ENCODE results near the gene CCDC71. TPM values are rescaled to one million over a fixed set of nuclear protein-coding genes. Genes with fewer than 3 reads are reported as not detected.

The CCDC71 gene
- total and polyA plus RNA-seq, 2 donors = 10.3 to 25.6 TPM

DNA sequence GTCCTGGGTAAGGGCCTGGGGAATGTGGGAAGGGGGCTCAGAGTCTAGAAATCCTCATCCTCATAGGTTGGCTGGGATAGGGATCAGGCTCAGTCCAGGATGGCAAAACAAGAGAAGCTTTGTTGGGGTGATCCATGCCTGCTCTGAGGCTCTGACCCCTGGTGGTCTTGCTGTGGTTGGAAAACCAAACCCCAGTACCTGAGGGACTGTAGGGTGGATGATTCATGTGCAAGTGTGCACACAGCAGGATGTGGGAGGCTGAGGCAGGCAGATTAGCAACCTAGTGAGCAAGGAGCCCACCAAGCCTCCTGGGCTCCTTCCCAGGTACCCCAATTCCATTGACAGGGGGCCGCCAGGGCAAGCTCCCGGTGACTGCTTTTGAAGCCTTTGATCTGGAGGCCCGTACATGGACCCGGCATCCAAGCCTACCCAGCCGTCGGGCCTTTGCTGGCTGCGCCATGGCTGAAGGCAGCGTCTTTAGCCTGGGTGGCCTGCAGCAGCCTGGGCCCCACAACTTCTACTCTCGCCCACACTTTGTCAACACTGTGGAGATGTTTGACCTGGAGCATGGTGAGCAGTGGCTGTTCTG, 8.4 kb upstream of the CCDC71 start:
- no peak for DNase-seq (ENCODE audit: extremely low spot score)
- 86% methylated on average over 9 of the region's 9 CpGs for WGBS
- Histone ChIP-seq H3K4me3 (ENCODE audit: low read depth, low read length) (no peak overlapping the region), H3K27ac (ENCODE audit: low read depth) (no peak overlapping the region), H3K36me3 (ENCODE audit: insufficient read depth) (no peaks in the 10 kb centered on the region), H3K4me1 (ENCODE audit: insufficient read depth) (no peaks in the 10 kb centered on the region)

DNA sequence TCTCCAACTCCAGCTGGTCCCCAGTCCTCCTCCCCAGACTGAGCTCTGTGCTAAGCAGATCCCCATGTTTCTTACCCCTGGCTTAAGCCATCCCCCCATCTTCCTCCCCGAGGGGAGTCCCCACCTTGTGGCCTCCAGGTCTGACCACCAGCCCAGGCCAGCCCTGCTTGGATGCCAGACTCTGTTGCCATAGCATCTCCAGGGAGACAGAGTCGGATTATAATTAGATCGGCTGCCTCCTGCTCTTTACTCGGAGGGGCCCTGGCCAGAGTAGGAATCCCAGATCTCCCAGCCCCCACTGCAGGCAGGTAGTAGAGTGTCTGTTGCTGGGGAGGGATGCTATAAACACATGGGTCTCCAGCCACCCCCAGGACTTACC, 7.7 kb upstream of the CCDC71 start:
- 18% methylated on average over 4 of the region's 4 CpGs for WGBS
- H3K27ac ChIP-seq (ENCODE audit: low read depth) = no peak overlapping the region
- H3K4me3 ChIP-seq (ENCODE audit: low read depth, low read length) = no peak overlapping the region
- no peaks in the 10 kb centered on the region for H3K36me3 ChIP-seq (ENCODE audit: insufficient read depth)
- DNase-seq (ENCODE audit: extremely low spot score) = peak; percentile 28
- H3K4me1 ChIP-seq (ENCODE audit: insufficient read depth) = no peaks in the 10 kb centered on the region

DNA sequence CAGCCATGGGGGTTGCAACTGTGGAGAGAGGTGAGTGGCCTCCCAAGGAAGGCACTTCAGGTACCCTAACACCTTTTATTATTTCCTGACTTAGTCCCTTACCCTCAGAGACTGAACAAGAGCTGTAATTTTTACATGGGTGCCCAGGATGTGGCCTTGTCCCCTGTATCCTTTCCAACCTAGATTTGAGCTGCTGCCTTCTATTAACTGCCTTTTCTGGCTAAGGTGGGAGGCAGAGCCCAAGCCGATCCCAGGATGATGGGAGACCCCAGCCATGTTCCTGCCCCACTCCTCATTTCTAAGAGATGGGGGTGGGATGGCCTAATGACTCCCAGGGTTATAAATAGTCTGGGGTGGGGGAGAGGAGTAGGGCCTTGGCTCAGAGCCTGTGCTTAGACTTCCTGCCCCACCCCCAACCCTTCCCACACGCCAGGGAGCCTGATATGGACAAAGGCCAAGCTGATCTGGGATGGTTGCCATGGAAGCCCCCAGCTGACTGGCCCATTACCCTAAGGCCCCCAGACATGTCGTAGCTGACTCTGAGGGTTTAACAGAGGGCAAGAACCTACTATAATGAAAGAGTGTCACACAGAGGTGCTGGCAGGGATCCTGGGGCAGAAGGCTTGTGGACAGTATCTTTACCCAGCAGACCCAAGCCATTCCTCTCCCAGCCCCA, 7.1 kb upstream of the CCDC71 start:
- Histone ChIP-seq H3K27ac (ENCODE audit: low read depth) (no peak overlapping the region), H3K4me1 (ENCODE audit: insufficient read depth) (no peaks in the 10 kb centered on the region), H3K36me3 (ENCODE audit: insufficient read depth) (no peaks in the 10 kb centered on the region), H3K4me3 (ENCODE audit: low read depth, low read length) (no peak overlapping the region)
- DNase-seq (ENCODE audit: extremely low spot score) = peak; percentile 69
- WGBS = 6% methylated on average over 3 of the region's 3 CpGs

- Histone ChIP-seq H3K27ac (ENCODE audit: low read depth) (peak overlapping the region; percentile 28), H3K4me3 (ENCODE audit: low read depth, low read length) (peak overlapping the region; percentile 66), H3K4me1 (ENCODE audit: insufficient read depth) (no peaks in the 10 kb centered on the region), H3K36me3 (ENCODE audit: insufficient read depth) (no peaks in the 10 kb centered on the region)
- WGBS = 31% methylated on average over 7 of the region's 7 CpGs
- DNase-seq (ENCODE audit: extremely low spot score) = no peak
These were observed 6.5 kb upstream of the CCDC71 start for GRCh38 chr3:49172551-49173041.

DNA sequence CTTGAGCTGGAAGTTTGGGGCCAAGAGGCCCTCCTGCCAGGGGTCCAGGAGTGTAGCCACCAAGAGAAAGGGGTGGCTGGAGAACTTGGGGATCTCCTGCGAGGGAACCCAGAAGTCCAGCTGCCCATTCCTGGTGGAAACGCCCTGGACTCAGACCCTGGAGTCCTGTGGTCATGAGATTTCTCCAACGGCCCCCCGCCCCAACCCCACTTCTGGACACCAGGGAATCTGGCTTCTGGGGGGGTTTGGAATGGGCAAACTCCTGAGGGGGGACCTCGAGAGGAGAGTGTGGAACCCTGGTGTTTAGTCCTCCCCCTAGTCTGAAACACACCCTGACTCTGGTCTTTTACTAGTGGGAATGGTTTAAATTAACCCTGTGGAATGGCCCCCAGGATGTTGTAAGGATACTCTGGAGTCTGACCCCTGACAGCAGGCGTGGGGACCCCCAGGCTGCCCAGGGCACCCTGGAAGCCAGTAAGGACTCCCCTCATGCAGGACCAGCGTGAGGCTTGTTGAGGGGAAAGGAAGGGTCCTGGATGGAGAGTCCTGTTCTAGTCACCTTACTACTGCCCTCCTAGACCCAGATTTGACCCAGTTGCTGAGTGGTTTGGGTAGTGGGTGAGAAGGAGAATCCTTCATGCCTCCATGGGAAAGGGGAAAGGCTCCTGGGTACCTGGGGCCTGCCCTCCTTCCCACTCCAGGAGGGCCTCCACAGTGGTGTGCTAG, 5.8 kb upstream of the CCDC71 start:
- H3K36me3 ChIP-seq (ENCODE audit: insufficient read depth) = no peaks in the 10 kb centered on the region
- H3K27ac ChIP-seq (ENCODE audit: low read depth) = peak overlapping the region; percentile 77
- WGBS = 9% methylated on average over 7 of the region's 7 CpGs
- no peaks in the 10 kb centered on the region for H3K4me1 ChIP-seq (ENCODE audit: insufficient read depth)
- no peak for DNase-seq (ENCODE audit: extremely low spot score)
- H3K4me3 ChIP-seq (ENCODE audit: low read depth, low read length) = peak overlapping the region; percentile 66

DNA sequence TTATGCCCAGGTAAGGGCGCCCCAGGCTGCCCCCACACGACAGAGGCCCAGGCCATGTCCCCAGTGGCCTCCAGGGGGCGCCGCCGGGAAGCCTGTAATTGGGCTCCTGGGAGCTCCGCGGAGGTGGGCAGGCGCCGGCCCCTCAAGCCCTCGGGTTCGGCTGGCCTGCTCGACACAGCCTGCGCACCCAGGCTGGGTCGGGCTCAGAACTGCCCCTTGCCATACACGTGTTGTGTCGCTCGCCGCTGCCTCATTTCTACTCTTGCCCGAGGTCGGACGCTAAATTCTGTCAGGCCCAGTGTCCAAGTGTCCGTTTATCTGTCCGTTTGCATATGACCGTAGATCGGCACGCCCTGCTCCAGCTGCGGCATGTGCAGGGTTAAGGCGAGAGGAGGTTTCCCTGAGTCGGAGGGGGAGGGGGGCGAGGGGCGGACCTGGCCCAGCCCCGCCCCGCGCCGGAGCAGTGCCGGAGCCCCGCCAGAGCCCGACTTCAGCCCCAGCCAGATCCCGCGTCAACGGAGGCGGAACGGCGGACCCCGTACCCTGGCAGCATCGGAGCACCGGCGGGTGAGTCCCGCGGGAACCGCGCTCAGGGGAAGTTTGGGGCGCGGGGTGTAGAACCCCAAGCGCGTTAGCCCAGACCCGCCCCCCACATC, 5.1 kb upstream of the CCDC71 start, which contains the start of gene KLHDC8B:
Gene KLHDC8B (plus strand): TSS at position 480 of the 656 bp plus-strand sequence. CDS start 1,172 bp downstream, outside the sequence.
- peak within 1 kb of the TSS; percentile 66 for H3K4me3 ChIP-seq (ENCODE audit: low read depth, low read length)
- H3K27ac ChIP-seq (ENCODE audit: low read depth) = peak within 1 kb of the TSS; percentile 77
- no peaks in the 10 kb centered on the region for H3K36me3 ChIP-seq (ENCODE audit: insufficient read depth)
- peak; percentile 75 for DNase-seq (ENCODE audit: extremely low spot score)
- under 1% methylated on average over 57 of the region's 57 CpGs for WGBS
- no peaks in the 10 kb centered on the region for H3K4me1 ChIP-seq (ENCODE audit: insufficient read depth)

DNA sequence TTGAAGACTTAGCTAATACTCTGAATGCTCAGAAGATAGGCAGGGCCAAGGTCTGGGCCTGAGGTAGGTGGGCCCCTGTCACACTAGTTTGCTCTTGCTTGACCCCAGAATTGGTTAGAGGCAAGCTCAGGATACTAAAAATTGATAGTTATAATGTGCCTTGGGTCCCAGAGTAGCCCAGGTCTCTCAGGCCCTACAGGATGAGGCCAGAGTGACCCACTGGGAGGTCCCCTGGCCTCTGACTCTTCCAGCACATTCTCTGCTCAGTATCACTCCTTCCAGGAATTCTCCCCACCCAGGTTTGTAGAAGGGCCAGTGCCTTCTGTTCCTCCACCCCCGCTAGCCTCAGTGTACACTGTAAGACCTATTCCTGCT, 4.6 kb upstream of the CCDC71 start:
- WGBS = 13% methylated on average over 1 of the region's 1 CpG
- no peaks in the 10 kb centered on the region for H3K4me1 ChIP-seq (ENCODE audit: insufficient read depth)
- H3K36me3 ChIP-seq (ENCODE audit: insufficient read depth) = no peaks in the 10 kb centered on the region
- H3K4me3 ChIP-seq (ENCODE audit: low read depth, low read length) = peak overlapping the region; percentile 66
- no peak overlapping the region for H3K27ac ChIP-seq (ENCODE audit: low read depth)
- DNase-seq (ENCODE audit: extremely low spot score) = no peak

DNA sequence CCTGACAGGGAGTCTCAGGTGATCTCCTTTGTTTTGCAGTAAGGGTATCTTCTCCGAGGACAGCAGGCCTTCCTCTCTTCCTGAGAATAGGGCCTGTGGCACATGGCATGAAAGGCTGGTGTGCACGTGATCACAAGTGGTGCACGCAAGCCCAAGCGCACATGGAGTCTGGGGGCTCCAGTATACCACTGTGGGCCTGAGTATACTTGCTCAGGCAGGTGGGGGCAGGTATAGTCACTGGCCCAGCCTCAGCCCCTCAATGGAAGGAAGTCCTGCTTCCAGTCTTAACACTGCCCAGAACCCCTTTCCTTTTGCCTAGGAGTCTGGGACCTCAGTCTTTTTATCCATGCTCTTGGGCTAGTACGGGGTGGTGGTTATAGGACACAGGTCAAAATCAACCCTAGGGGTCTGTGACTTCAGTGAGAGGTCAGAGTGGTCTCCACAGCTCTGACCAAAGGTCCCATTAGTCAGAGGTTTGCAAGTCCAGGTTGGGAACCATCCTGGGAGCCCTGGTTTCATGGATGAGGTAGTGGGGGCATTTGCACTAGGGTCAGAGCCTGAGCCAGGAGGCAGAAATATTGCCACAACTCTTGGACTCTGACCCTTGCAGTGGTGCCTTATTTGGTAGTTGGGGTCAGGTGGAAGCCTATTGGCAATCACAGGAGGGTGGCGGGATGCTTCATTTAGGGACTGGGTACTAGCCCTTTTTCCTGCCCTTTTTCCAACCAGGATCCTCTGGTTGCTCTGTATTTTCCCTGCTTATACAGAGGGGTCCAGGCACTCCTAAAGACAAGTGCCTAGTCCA, 823 bp upstream of the CCDC71 start:
- no peak for DNase-seq (ENCODE audit: extremely low spot score)
- Histone ChIP-seq H3K36me3 (ENCODE audit: insufficient read depth) (peaks cover 2% of the 10 kb centered on the region), H3K4me3 (ENCODE audit: low read depth, low read length) (peak overlapping the region; percentile 96), H3K27ac (ENCODE audit: low read depth) (peak overlapping the region; percentile 89), H3K4me1 (ENCODE audit: insufficient read depth) (no peaks in the 10 kb centered on the region)
- WGBS = 96% methylated on average over 6 of the region's 6 CpGs

- WGBS = 28% methylated on average over 6 of the region's 6 CpGs
- H3K4me1 ChIP-seq (ENCODE audit: insufficient read depth) = no peaks in the 10 kb centered on the region
- peak overlapping the region; percentile 72 for H3K27ac ChIP-seq (ENCODE audit: low read depth)
- peaks cover 2% of the 10 kb centered on the region for H3K36me3 ChIP-seq (ENCODE audit: insufficient read depth)
- peak overlapping the region; percentile 96 for H3K4me3 ChIP-seq (ENCODE audit: low read depth, low read length)
- no peak for DNase-seq (ENCODE audit: extremely low spot score)
These were observed 979 bp downstream of the CCDC71 start for GRCh38 chr3:49164983-49165720.

DNA sequence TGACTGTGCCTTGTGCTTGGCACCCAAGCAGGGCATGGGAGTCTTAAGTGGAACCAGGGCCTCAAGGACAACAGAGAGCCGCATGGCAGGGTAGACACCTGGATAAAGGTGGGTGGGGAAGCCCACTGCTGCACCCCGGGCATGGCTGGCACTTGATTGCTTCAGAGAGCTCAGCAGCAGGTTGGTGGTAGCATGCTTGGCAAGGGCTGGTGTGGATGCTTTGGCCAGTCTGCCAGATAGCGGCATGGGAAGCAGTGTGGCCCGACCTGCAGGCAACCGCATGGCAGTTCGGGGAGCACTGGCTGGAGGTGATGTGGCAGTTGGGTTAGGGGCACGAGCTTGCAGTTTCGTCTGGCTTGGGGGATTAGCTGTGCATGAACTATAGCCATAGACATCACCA, 2.5 kb downstream of the CCDC71 start:
- WGBS = 95% methylated on average over 8 of the region's 8 CpGs
- Histone ChIP-seq H3K27ac (ENCODE audit: low read depth) (no peak overlapping the region), H3K4me1 (ENCODE audit: insufficient read depth) (no peaks in the 10 kb centered on the region), H3K36me3 (ENCODE audit: insufficient read depth) (peaks cover 2% of the 10 kb centered on the region), H3K4me3 (ENCODE audit: low read depth, low read length) (no peak overlapping the region)
- no peak for DNase-seq (ENCODE audit: extremely low spot score)

- no peak overlapping the region for H3K4me3 ChIP-seq (ENCODE audit: low read depth, low read length)
- no peaks in the 10 kb centered on the region for H3K4me1 ChIP-seq (ENCODE audit: insufficient read depth)
- no peak for DNase-seq (ENCODE audit: extremely low spot score)
- H3K36me3 ChIP-seq (ENCODE audit: insufficient read depth) = peaks cover 2% of the 10 kb centered on the region
- no peak overlapping the region for H3K27ac ChIP-seq (ENCODE audit: low read depth)
- WGBS = 94% methylated on average over 21 of the region's 21 CpGs
These were observed 3.2 kb downstream of the CCDC71 start for GRCh38 chr3:49162751-49163419.
